ENCODE measurements around the gene TIMELESS.
"Not testable (repeated sequence)": the region's sequence is repeated elsewhere in the genome, so short reads cannot be mapped to it uniquely, and the experiment has no call there.

GRCh38 chr12:56401612-56402011 is 47.6 kb downstream of the TIMELESS start:
- not testable (repeated sequence) for TF ChIP-seq CTCF, POLR2A (IDR thresholded peaks at IDR 0.05)
